Duodenal mucosa (tissue), 2 donors: ENCODE measurements around the gene CENPN.

ENCODE experiments used
- H3K27ac ChIP-seq: one replicate; pipeline ENCODE4 v1.7.0; 2013; ENCODE audit warnings: low read depth, low read length
- H3K27me3 ChIP-seq, 2 donors: one replicate each; pipeline ENCODE4 v1.7.0; 2013; ENCODE audit warnings: low read length in 2 of 2, control low read depth in 1 of 2; ENCODE audit not compliant: insufficient read depth in 2 of 2, control insufficient read depth in 1 of 2
- H3K36me3 ChIP-seq, 2 donors: one replicate each; pipeline ENCODE4 v1.7.0; 2013; ENCODE audit warnings: low read length in 2 of 2, control low read depth in 1 of 2; ENCODE audit not compliant: insufficient read depth in 2 of 2, control insufficient read depth in 1 of 2
- H3K4me1 ChIP-seq, 2 donors: one replicate each; pipeline ENCODE4 v1.7.0; 2013; ENCODE audit warnings: low read length in 2 of 2, control low read depth in 1 of 2; ENCODE audit not compliant: insufficient read depth in 2 of 2, control insufficient read depth in 1 of 2
- H3K4me3 ChIP-seq, 2 donors: one replicate each; pipeline ENCODE4 v1.7.0; 2013; ENCODE audit warnings: low read length in 2 of 2, low read depth in 1 of 2
- H3K9ac ChIP-seq, 2 donors: one replicate each; pipeline ENCODE4 v1.7.0; 2013; ENCODE audit warnings: low read length in 2 of 2, low read depth in 1 of 2
- H3K9me3 ChIP-seq, 2 donors: one replicate each; pipeline ENCODE4 v1.7.0; 2013; ENCODE audit warnings: low read length in 2 of 2, control low read depth in 1 of 2; ENCODE audit not compliant: control insufficient read depth in 1 of 2

The CENPN gene

GRCh38 chr16:80990978-80991377 is 16.0 kb upstream of the CENPN start:
- Histone ChIP-seq H3K9ac (no peak overlapping the region), H3K4me3 (no peak overlapping the region), H3K36me3 (peaks cover 0 to 5% of the 10 kb centered on the region in 2 donors), H3K4me1 (no peaks in the 10 kb centered on the region), H3K9me3 (no peaks in the 10 kb centered on the region), H3K27me3 (no peaks in the 10 kb centered on the region), H3K27ac (no peak overlapping the region)

GRCh38 chr16:80991792-80992430 is 15.1 kb upstream of the CENPN start:
- Histone ChIP-seq H3K9me3 (no peaks in the 10 kb centered on the region), H3K4me3 (no peak overlapping the region), H3K36me3 (peaks cover 0 to 5% of the 10 kb centered on the region in 2 donors), H3K4me1 (peaks cover 0 to 5% of the 10 kb centered on the region in 2 donors), H3K27me3 (no peaks in the 10 kb centered on the region), H3K27ac (no peak overlapping the region), H3K9ac (no peak overlapping the region)

- Histone ChIP-seq H3K9ac (no peak overlapping the region), H3K9me3 (no peaks in the 10 kb centered on the region), H3K27me3 (no peaks in the 10 kb centered on the region), H3K27ac (no peak overlapping the region), H3K36me3 (peaks cover 0 to 5% of the 10 kb centered on the region in 2 donors), H3K4me3 (peak overlapping the region in 1 of 2 donors; percentile 20), H3K4me1 (peaks cover 2 to 10% of the 10 kb centered on the region in 2 donors)
Observed at GRCh38 chr16:80992676-80993293, 14.2 kb upstream of the CENPN start.

- H3K4me3 ChIP-seq = peak overlapping the region in 1 of 2 donors; percentile 20
- no peak overlapping the region for H3K9ac ChIP-seq
- H3K9me3 ChIP-seq = no peaks in the 10 kb centered on the region
- no peaks in the 10 kb centered on the region for H3K27me3 ChIP-seq
- H3K36me3 ChIP-seq = peaks cover 0 to 5% of the 10 kb centered on the region in 2 donors
- H3K27ac ChIP-seq = no peak overlapping the region
- peaks cover 4 to 15% of the 10 kb centered on the region in 2 donors for H3K4me1 ChIP-seq
Observed at GRCh38 chr16:80993307-80993706, 13.7 kb upstream of the CENPN start.

- H3K9ac ChIP-seq = no peak overlapping the region
- peaks cover 0 to 5% of the 10 kb centered on the region in 2 donors for H3K36me3 ChIP-seq
- no peaks in the 10 kb centered on the region for H3K27me3 ChIP-seq
- H3K27ac ChIP-seq = no peak overlapping the region
- H3K4me3 ChIP-seq = no peak overlapping the region
- H3K9me3 ChIP-seq = no peaks in the 10 kb centered on the region
- peaks cover 4 to 17% of the 10 kb centered on the region in 2 donors for H3K4me1 ChIP-seq
Observed at GRCh38 chr16:80993834-80994233, 13.2 kb upstream of the CENPN start.

- H3K27me3 ChIP-seq = no peaks in the 10 kb centered on the region
- no peak overlapping the region for H3K27ac ChIP-seq
- peaks cover 4 to 17% of the 10 kb centered on the region in 2 donors for H3K4me1 ChIP-seq
- peaks cover 0 to 5% of the 10 kb centered on the region in 2 donors for H3K36me3 ChIP-seq
- H3K9ac ChIP-seq = no peak overlapping the region
- H3K9me3 ChIP-seq = no peaks in the 10 kb centered on the region
- H3K4me3 ChIP-seq = no peak overlapping the region
Observed at GRCh38 chr16:80994451-80994850, 12.6 kb upstream of the CENPN start.

- Histone ChIP-seq H3K4me3 (peak overlapping the region; percentile 61 to 70), H3K9ac (peak overlapping the region; percentile 3 to 57), H3K9me3 (no peaks in the 10 kb centered on the region), H3K36me3 (no peaks in the 10 kb centered on the region), H3K4me1 (peaks cover 4 to 17% of the 10 kb centered on the region in 2 donors), H3K27me3 (no peaks in the 10 kb centered on the region), H3K27ac (no peak overlapping the region)
Observed at GRCh38 chr16:80996688-80997138, 10.3 kb upstream of the CENPN start.

- H3K9ac ChIP-seq = peak overlapping the region; percentile 19 to 57
- H3K4me3 ChIP-seq = peak overlapping the region; percentile 61 to 70
- no peaks in the 10 kb centered on the region for H3K9me3 ChIP-seq
- no peaks in the 10 kb centered on the region for H3K36me3 ChIP-seq
- H3K4me1 ChIP-seq = peaks cover 4 to 17% of the 10 kb centered on the region in 2 donors
- H3K27me3 ChIP-seq = no peaks in the 10 kb centered on the region
- peak overlapping the region; percentile 7 for H3K27ac ChIP-seq
Observed at GRCh38 chr16:80997139-80997798, 9.7 kb upstream of the CENPN start.

- no peaks in the 10 kb centered on the region for H3K36me3 ChIP-seq
- H3K4me1 ChIP-seq = peaks cover 4 to 20% of the 10 kb centered on the region in 2 donors
- H3K4me3 ChIP-seq = peak overlapping the region; percentile 61 to 70
- no peaks in the 10 kb centered on the region for H3K9me3 ChIP-seq
- H3K9ac ChIP-seq = peak overlapping the region; percentile 19 to 57
- no peak overlapping the region for H3K27ac ChIP-seq
- no peaks in the 10 kb centered on the region for H3K27me3 ChIP-seq
Observed at GRCh38 chr16:80997964-80998620, 8.9 kb upstream of the CENPN start.

- H3K27me3 ChIP-seq = no peaks in the 10 kb centered on the region
- H3K27ac ChIP-seq = no peak overlapping the region
- peaks cover 17 to 34% of the 10 kb centered on the region in 2 donors for H3K4me1 ChIP-seq
- H3K9ac ChIP-seq = no peak overlapping the region
- H3K4me3 ChIP-seq = no peak overlapping the region
- no peaks in the 10 kb centered on the region for H3K9me3 ChIP-seq
- H3K36me3 ChIP-seq = no peaks in the 10 kb centered on the region
Observed at GRCh38 chr16:81000873-81001272, 6.1 kb upstream of the CENPN start.
